ENCODE data around the gene NARS2.

GRCh38 chr11:78417175-78417887 lies 157.3 kb downstream of the NARS2 start, which contains the start of gene GAB2:
- TF ChIP-seq POLR2A (IDR thresholded peaks at IDR 0.05) = no peak
- no peak for TF ChIP-seq CTCF (IDR thresholded peaks at IDR 0.05)
- no peak for TF ChIP-seq EP300 (IDR thresholded peaks at IDR 0.05)

Measured in ovary (tissue), 3 donors.